GM19467 (cell line): ENCODE measurements around the gene DPRX.
"Not testable (repeated sequence)": the region's sequence is repeated elsewhere in the genome, so short reads cannot be mapped to it uniquely, and the experiment has no call there.

ENCODE experiments used
- ATAC-seq: cut with Tn5 transposase; IDR thresholded peaks from one replicate; pipeline ENCODE4 v1.9.1; 2021; ENCODE audit warnings: mild to moderate bottlenecking, moderate library complexity; ENCODE audit not compliant: unreplicated experiment

The DPRX gene

DNA sequence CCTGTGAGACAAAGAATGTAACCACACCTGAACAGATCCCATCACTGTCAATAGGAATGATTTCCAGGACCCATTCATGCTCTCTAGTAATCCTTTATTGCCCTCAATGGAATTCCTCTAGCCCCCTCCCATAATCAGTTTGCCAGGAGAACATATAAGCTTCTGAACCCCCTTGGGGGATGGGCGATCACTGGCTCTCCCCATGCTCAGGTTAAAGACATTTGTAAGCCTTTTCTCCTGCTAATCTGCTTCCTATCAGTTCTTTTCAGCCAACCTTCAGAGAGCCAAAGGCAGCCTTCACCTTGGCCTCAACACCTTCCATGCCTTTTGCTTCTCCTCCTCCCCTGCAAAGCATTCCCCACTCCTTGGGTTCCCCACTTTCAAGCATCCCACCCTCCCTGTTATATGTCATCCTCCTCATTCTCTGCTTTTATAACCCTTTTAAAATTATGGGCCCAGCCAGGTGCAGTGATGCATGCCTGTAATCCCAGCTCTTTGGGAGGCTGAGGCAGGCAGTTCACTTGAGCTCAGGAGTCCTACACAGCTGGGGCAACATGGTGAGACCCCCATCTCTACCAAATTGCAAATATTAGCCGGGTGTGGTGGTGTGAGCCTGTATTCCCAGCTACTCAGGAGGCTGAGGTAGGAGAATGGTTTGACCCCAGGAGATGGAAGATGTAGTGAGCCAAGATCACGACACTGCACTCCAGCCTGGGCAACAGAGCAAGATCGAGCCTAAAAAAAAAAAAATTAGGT, 12.4 kb downstream of the DPRX start:
- no peak for ATAC-seq

DNA sequence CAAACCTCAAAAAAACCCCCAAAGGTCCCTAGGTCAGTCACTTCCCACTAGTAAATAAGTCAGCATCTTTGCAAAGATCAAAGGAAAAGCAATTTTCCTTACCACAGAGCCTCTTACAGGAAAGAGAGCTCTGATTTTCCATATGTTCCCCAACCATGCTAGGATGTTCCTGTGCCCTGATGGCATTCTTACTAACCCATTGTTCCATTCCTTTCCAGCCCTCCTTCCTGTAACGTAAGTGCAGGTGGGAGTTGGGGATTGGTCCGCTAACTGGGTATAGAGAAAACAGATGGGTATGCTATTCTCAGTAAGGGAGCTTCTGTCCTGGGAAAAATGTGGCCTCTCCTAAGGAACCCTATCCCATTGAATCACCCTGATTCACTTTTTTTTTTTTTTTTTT, 14.3 kb downstream of the DPRX start:
- no peak for ATAC-seq

DNA sequence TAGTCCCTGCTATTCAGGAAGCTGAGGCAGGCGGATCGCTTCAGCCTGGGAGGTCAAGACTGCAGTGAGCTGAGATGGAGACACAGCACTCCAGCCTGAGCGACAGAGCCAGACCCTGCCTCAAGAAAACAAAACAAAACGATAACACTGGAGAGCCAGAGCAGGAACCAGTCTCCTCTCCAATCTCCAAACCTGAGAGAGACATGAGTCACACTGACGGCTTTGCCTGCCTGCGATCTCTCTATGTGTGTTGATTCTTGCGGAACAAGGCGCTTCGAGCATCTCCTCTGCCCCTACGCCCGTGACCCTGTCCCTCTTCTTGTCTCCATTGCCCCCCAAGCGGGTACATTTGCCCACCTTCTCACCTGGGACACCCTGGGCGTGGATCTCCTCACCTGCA, 15.6 kb downstream of the DPRX start:
- no peak for ATAC-seq

DNA sequence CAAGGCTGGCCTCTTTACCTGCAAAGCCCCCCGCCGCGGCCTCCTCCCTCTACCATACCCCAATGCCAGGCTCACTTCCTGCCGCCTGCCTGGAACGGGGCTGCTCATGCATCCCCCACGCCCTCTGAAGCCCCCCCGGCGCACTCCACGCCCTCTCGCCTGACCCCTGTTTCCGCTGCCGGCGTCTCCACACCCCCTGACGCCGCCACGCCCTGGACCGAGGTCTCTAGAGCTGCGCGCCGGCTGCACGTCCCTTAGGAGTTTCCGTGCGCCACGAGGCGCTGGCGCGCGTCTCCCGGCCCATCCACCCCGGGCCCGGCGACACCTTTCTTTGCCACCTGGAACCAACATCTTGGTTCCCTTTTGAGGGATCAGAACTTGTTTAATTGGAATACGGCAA, 16.0 kb downstream of the DPRX start:
- ATAC-seq = no peak

DNA sequence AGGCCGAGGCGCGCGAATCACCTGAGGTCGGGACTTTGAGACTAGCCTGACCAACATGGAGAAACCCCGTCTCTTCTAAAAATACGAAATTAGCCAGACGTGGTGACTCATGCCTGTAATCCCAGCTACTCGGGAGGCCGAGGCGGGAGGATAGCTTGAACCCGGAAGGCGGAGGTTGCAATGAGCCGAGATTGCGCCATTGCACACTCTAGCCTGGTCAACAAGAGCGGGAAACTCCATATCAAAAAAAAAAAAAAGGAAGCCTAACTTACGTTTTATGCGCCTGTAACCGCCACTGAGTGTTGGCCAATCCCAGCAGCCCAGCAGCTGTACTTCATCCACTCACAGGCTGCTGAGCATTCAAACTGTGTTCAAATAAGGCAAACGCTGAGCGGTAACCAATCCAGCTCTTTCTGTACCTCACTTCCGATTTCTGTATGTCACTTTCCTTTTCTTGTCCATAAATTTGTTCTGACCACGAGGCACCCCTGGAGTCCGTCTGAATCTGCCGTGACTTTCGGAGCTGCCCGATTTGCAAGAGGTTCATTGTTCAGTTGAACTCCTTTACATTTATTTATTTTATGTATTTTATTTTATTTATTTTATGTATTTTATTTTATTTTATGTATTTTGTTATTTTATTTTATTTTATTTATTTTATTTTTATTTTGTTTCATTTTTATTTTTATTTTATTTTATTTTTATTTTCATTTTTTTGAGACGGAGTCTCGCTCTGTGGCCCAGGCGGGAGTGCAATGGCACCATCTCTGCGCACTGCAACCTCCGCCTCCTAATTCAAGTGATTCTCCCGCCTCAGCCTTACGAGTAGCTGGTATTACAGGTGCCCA, 18.2 kb downstream of the DPRX start:
- no peak for ATAC-seq

DNA sequence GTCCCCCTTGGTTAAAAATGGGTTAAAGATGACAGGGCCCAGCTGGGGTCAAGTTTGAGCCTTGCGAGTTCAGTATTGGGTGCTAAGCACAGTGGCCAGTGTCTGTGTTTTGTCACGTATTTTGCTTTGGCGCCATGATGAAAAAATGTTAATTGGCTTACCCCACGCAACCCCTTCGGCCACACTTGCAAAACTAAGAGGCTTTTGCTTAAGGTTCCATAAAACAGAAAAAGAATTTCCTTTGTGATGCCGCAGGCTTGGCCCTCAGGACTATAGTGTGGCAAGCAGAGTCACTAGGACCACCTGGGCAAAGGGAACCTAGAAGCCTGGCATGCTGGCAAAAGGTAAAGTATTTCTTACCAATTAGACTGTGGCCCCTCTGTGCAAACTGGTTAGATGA, 20.7 kb downstream of the DPRX start:
- ATAC-seq = no peak

DNA sequence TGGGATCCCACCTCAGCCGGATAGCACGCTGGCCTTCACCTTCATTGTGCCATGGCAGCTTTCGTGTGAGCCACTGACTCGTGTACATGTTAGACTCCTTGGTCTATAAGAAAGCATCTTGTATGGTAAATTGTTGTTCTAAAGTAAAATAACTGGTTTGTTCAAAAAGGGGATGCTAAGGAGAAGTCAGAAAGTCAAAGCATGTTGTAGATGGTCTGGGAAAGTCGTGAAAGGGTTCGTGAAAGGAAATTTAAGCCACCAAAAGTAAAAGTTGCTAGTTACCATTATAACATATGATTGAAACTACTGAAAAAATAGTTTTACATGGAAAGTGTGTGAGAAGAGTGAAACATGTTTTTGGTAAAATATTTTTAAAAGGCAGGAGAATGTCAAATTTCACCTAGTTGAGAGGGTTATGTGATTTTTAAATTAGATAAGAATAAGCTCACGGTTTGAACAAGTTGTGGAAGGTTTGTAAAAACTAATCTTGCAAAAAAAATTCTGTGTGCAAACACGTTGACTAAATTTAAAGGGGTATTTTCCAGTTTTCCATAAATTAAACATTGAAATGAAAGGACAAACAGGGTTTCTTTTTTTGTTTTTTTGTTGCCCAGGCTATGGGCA, 23.4 kb downstream of the DPRX start:
- ATAC-seq = no peak

GRCh38 chr19:53657330-53657729, 25.5 kb downstream of the DPRX start:
- ATAC-seq = no peak

- ATAC-seq = no peak
Observed at GRCh38 chr19:53657778-53658177, 26.0 kb downstream of the DPRX start.

- ATAC-seq = no peak
Observed at GRCh38 chr19:53659292-53659691, 27.5 kb downstream of the DPRX start.

- ATAC-seq = no peak
Observed at GRCh38 chr19:53660584-53660983, 28.8 kb downstream of the DPRX start.

GRCh38 chr19:53662209-53662608, 30.4 kb downstream of the DPRX start:
- no peak for ATAC-seq

DNA sequence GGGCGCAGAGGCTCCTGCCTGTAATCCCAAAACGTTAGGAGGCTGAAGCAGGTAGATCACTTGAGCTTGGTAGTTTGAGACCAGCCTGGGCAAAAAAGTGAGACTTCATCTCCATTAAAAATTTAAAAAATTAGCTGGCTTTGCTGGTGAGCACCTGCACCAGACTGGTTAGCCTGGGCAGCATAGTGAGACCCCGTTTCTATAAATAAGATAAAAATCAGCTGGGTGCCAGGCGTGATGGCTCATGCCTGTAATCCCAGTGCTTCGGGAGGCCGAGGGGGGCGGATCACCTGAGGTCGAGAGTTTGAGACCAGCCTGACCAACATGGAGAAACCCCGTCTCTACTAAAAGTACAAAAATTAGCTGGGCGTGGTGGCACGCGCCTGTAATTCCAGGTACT, 32.4 kb downstream of the DPRX start:
- ATAC-seq = no peak

DNA sequence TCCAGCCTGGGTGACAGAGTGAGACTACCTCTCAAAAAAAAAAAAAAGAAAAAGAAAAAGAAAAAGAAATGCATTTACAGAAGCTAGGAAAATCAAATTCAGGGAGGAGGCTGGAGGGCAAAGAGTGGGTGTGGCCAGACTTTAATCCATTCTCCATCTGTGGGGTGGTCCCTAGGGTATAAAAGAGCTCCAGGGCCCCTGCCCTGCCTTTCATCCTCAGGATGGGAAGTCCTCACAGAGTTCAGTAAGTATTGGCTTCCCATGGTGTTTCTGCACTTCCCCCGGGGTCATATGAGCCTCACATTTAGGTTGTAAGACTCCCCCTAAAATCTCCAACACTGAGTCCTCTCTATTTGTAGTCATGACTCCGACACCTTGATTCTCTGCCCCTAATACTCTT, 33.0 kb downstream of the DPRX start:
- ATAC-seq = no peak

DNA sequence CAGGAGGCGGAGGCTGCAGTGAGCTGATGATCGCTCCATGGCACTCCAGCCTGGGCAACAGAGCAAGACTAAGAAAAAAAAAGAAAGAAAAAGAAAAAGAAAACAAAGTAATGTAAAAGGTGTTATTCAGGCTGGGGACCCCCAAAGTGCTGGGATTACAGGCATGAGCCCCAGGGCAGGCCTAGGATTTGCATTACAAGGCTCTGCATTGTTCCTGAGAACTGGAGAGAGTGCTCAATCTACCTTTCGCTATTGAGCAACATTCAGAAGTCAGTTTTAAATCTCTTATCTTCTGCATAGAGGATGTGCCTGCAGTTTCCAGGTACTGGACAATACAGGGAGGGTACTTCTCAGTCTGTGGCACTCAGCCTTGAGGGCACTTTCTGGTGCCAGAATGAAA, 34.5 kb downstream of the DPRX start:
- not testable (repeated sequence) for ATAC-seq

DNA sequence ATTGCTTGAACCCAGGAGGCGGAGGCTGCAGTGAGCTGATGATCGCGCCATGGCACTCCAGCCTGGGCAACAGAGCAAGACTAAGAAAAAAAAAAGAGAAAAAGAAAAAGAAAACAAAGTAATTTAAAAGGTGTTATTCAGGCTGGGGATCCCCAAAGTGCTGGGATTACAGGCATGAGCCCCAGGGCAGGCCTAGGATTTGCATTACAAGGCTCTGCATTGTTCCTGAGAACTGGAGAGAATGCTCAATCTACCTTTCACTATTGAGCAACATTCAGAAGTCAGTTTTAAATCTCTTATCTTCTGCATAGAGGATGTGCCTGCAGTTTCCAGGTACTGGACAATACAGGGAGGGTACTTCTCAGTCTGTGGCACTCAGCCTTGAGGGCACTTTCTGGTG, 37.0 kb downstream of the DPRX start:
- ATAC-seq = not testable (repeated sequence)

- ATAC-seq = no peak
Observed at GRCh38 chr19:53670345-53670744, 38.5 kb downstream of the DPRX start.

DNA sequence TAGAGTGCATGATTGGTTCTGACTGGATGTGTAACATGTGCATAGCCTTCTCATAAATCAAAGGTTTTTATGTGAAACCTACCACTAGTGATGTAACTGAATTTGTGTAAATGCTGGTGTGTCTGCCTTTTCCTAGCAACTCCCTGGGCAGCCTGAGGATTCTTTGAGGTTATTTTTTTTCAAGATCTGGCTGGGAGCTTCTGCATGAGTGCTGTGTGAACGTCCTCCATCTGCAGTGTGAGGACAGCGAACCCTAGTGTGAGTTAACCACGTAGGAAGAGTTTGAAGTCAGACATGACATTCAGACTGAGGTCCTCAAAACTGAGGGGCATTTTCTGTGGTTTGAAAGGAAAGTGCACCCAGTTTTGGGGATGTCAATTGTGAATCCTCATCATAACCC, 39.9 kb downstream of the DPRX start:
- no peak for ATAC-seq
